K562 (cell line): ENCODE measurements around the gene RPL7A. TPM values are rescaled to one million over a fixed set of nuclear protein-coding genes. Genes with fewer than 3 reads are reported as not detected.

ENCODE experiments used
- HNRNPL ChIP-seq: fragments of 200-400 bp; formaldehyde crosslinking; IDR thresholded peaks from 2 replicates; pipeline ENCODE4 v1.6.1; 2017; ENCODE audit warnings: low read depth, mild to moderate bottlenecking, low read length
- KAT8 ChIP-seq: fragments of 450-650 bp; IDR thresholded peaks from 2 replicates; pipeline ENCODE4 v1.6.1; 2016; ENCODE audit warnings: low read depth, mild to moderate bottlenecking
- SIN3B ChIP-seq: fragments of 450-650 bp; IDR thresholded peaks from 2 replicates; pipeline ENCODE4 v1.6.1; 2017; ENCODE audit warnings: low read depth, mild to moderate bottlenecking, moderate library complexity
- ZKSCAN3 ChIP-seq: fragments of 250-450 bp; sonication (Bioruptor Pico); IDR thresholded peaks from 2 replicates; pipeline ENCODE4 v1.4.0; 2020
- ZNF133 ChIP-seq: fragments of 250-450 bp; sonication (Bioruptor Pico); IDR thresholded peaks from 2 replicates; pipeline ENCODE4 v1.4.0; 2020; ENCODE audit warnings: mild to moderate bottlenecking
- ZNF253 ChIP-seq: fragments of 250-450 bp; sonication (Bioruptor Pico); conservative IDR thresholded peaks from 2 replicates; pipeline ENCODE4 v1.6.1; 2021; ENCODE audit warnings: mild to moderate bottlenecking
- ZNF644 ChIP-seq: fragments of 200-800 bp; sonication (Bioruptor generic); IDR thresholded peaks from 2 replicates; pipeline ENCODE4 v1.6.1; 2016; ENCODE audit warnings: low read depth, missing genetic modification characterization, missing compliant biosample characterization
- ZNF764 ChIP-seq: fragments of 250-450 bp; sonication (Bioruptor Pico); IDR thresholded peaks from 2 replicates; pipeline ENCODE4 v1.4.0; 2020; ENCODE audit warnings: low read depth, mild to moderate bottlenecking, moderate library complexity
- polyA plus RNA-seq, 8 experiments: library from polyadenylated mRNA; depleted of rRNA in 4 of 8; stranded (reverse) in 5 of 8; unstranded in 3 of 8; fragments of >200 nt; fragmentation: Nextera tagmentation in 2 of 8; fragmentation: Illumina TruSeq in 1 of 8; extraction: Ambion mirVana in 2 of 8; extraction: Trizol in 1 of 8; gene quantifications; 2 replicates each; pipeline versions ENCODE4 v1.2.1 to v1.2.3, GENCODE V29; 2011 to 2014; ENCODE audit warnings: inconsistent platforms in 1 of 8, missing spikeins in 1 of 8
- total RNA-seq, 7 experiments: library from RNA; depleted of rRNA in 6 of 7; stranded (reverse); fragments of >200 nt in 6 of 7; fragmentation: Illumina TruSeq in 2 of 7; extraction: Trizol in 2 of 7; gene quantifications; 2 replicates each; pipeline versions ENCODE4 v1.2.1 to v1.2.3, GENCODE V29; 2011 to 2021; ENCODE audit warnings: low replicate concordance in 1 of 7
- TF ChIP-seq, protein P1 (sequence below): fragments of 250-450 bp; sonication (Bioruptor Pico); IDR thresholded peaks from 2 replicates; pipeline ENCODE4 v1.5.0; 2021
- TF ChIP-seq, protein P2 (sequence below), 2 experiments: fragments of 450-650 bp; formaldehyde crosslinking in 1 of 2; IDR thresholded peaks; 2 replicates each; pipeline versions ENCODE4 v1.4.0 to v1.6.1; 2014 to 2020; ENCODE audit warnings: mild to moderate bottlenecking in 2 of 2, borderline replicate concordance in 1 of 2, low read depth in 1 of 2
- TF ChIP-seq, protein P3 (sequence below): fragments of 250-450 bp; sonication (Bioruptor Pico); IDR thresholded peaks from 2 replicates; pipeline ENCODE4 v1.8.0; 2022; ENCODE audit warnings: inconsistent platforms, mild to moderate bottlenecking, moderate library complexity, borderline replicate concordance
- TF ChIP-seq, protein P4 (sequence below): fragments of 200-800 bp; sonication (Bioruptor generic); IDR thresholded peaks from 2 replicates; pipeline ENCODE4 v1.6.1; 2017; ENCODE audit warnings: missing genetic modification characterization, missing compliant biosample characterization

RPL7A gene
- total and polyA plus RNA-seq, 9 of the 15 experiments (the other 6 are each of a cell fraction or from before 2014, with no cell fraction given), result 1,935 to 3,760 (median 2,652) TPM

DNA sequence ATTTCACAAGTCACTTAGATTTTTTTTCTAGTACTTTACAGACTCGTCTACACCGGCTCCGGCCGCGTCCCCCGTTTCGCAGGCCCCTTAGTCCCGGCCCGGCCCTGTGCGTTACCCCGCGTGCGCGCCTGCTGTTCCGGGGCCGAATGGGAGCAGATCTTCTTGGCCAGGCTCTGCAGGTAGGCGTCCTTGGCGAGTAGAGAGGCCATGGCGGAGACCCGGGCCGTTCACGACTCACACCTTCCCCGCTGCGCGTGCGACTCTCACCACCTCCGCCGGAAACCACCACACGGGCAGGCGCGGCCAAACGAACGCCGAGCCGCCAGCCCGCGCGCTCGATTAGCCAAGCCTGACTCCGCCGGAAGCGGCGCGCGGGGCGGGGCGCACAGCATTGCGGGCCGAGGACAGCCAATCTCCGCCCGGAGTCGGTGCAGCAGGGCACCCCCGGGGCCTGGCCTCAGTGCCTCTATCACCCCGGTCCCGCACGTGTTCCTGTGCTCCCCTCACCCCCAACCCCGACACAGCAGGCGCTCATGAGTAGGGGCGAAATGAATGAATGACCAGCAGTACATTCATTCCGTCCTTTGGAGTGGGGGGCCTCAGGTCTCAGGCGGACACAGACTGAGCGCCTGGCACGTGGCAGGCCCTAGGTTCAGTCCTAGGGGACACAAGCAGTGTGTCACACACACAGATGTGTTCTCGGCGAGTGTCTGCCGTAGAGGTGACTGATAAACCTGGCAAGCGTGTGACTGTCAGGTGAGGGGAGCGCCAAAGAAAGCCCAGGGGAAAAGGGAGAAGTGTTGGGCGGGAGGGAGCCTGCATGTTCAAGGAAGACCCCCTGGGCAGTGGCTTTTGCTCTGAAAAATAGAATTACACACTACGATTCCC is 11.8 kb upstream of the RPL7A start, which contains the start of gene SURF6 (continued):
- TF ChIP-seq, protein P1, sequence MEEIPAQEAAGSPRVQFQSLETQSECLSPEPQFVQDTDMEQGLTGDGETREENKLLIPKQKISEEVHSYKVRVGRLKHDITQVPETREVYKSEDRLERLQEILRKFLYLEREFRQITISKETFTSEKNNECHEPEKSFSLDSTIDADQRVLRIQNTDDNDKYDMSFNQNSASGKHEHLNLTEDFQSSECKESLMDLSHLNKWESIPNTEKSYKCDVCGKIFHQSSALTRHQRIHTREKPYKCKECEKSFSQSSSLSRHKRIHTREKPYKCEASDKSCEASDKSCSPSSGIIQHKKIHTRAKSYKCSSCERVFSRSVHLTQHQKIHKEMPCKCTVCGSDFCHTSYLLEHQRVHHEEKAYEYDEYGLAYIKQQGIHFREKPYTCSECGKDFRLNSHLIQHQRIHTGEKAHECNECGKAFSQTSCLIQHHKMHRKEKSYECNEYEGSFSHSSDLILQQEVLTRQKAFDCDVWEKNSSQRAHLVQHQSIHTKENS (CRISPR knock-in tag), result no peak
- TF ChIP-seq HNRNPL (0 out of 2 replicates have a peak, but pooled peaks have one; percentile 42), ZNF253 (CRISPR knock-in tag) (no peak), ZNF133 (CRISPR knock-in tag) (no peak), SIN3B (peak; percentile 84), KAT8 (no peak), ZNF644 (tag) (no peak), ZKSCAN3 (CRISPR knock-in tag) (no peak), ZNF764 (CRISPR knock-in tag) (no peak)
- TF ChIP-seq, protein P2, sequence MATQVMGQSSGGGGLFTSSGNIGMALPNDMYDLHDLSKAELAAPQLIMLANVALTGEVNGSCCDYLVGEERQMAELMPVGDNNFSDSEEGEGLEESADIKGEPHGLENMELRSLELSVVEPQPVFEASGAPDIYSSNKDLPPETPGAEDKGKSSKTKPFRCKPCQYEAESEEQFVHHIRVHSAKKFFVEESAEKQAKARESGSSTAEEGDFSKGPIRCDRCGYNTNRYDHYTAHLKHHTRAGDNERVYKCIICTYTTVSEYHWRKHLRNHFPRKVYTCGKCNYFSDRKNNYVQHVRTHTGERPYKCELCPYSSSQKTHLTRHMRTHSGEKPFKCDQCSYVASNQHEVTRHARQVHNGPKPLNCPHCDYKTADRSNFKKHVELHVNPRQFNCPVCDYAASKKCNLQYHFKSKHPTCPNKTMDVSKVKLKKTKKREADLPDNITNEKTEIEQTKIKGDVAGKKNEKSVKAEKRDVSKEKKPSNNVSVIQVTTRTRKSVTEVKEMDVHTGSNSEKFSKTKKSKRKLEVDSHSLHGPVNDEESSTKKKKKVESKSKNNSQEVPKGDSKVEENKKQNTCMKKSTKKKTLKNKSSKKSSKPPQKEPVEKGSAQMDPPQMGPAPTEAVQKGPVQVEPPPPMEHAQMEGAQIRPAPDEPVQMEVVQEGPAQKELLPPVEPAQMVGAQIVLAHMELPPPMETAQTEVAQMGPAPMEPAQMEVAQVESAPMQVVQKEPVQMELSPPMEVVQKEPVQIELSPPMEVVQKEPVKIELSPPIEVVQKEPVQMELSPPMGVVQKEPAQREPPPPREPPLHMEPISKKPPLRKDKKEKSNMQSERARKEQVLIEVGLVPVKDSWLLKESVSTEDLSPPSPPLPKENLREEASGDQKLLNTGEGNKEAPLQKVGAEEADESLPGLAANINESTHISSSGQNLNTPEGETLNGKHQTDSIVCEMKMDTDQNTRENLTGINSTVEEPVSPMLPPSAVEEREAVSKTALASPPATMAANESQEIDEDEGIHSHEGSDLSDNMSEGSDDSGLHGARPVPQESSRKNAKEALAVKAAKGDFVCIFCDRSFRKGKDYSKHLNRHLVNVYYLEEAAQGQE (IDR thresholded peaks at IDR 0.05; ENCODE audit: borderline replicate concordance), result peak; percentile 99
- TF ChIP-seq, protein P2 (CRISPR knock-in tag; IDR thresholded peaks at IDR 0.05; ENCODE audit: low read depth), result peak; percentile 47; the same call in 1 of the 2 replicates
- TF ChIP-seq, protein P3, sequence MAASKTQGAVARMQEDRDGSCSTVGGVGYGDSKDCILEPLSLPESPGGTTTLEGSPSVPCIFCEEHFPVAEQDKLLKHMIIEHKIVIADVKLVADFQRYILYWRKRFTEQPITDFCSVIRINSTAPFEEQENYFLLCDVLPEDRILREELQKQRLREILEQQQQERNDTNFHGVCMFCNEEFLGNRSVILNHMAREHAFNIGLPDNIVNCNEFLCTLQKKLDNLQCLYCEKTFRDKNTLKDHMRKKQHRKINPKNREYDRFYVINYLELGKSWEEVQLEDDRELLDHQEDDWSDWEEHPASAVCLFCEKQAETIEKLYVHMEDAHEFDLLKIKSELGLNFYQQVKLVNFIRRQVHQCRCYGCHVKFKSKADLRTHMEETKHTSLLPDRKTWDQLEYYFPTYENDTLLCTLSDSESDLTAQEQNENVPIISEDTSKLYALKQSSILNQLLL (CRISPR knock-in tag), result no peak
- TF ChIP-seq, protein P4, sequence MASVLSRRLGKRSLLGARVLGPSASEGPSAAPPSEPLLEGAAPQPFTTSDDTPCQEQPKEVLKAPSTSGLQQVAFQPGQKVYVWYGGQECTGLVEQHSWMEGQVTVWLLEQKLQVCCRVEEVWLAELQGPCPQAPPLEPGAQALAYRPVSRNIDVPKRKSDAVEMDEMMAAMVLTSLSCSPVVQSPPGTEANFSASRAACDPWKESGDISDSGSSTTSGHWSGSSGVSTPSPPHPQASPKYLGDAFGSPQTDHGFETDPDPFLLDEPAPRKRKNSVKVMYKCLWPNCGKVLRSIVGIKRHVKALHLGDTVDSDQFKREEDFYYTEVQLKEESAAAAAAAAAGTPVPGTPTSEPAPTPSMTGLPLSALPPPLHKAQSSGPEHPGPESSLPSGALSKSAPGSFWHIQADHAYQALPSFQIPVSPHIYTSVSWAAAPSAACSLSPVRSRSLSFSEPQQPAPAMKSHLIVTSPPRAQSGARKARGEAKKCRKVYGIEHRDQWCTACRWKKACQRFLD, result peak; percentile 90
